OCI-LY3 (cell line): ENCODE results near the gene UGT1A4.

Experiments
- EZH2phosphoT487 ChIP-seq: fragments of 200-600 bp; shearing (Covaris generic); IDR thresholded peaks from 2 replicates; pipeline ENCODE4 v1.6.1; 2018; ENCODE audit warnings: antibody characterized with exemption, mixed run types, low read depth
- TF ChIP-seq, protein P1 (sequence below): fragments of 200-600, 300-600 bp; sonication (generic); IDR thresholded peaks from 2 replicates; pipeline ENCODE4 v1.5.1; 2014; ENCODE audit warnings: antibody characterized with exemption, low read length, low read depth

GRCh38 chr2:233775414-233775813 is 56.9 kb downstream of the UGT1A4 start:
- TF ChIP-seq, protein P1, sequence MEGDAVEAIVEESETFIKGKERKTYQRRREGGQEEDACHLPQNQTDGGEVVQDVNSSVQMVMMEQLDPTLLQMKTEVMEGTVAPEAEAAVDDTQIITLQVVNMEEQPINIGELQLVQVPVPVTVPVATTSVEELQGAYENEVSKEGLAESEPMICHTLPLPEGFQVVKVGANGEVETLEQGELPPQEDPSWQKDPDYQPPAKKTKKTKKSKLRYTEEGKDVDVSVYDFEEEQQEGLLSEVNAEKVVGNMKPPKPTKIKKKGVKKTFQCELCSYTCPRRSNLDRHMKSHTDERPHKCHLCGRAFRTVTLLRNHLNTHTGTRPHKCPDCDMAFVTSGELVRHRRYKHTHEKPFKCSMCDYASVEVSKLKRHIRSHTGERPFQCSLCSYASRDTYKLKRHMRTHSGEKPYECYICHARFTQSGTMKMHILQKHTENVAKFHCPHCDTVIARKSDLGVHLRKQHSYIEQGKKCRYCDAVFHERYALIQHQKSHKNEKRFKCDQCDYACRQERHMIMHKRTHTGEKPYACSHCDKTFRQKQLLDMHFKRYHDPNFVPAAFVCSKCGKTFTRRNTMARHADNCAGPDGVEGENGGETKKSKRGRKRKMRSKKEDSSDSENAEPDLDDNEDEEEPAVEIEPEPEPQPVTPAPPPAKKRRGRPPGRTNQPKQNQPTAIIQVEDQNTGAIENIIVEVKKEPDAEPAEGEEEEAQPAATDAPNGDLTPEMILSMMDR = no peak
- no peak for TF ChIP-seq EZH2phosphoT487
